ENCODE data around the gene IKZF2. TPM values are rescaled to one million over a fixed set of nuclear protein-coding genes. Genes with fewer than 3 reads are reported as not detected.

The IKZF2 gene
- polyA plus RNA-seq (7.1 to 12.3 TPM (median 8.2 TPM) in 3 replicates), polyA minus RNA-seq (12.6 to 57.2 TPM (median 43.7 TPM) in 3 replicates)
- 1.3 TPM for polyA plus RNA-seq (2011; ENCODE audit: low read depth)
- 2.3 and 5.5 TPM in 2 replicates for polyA plus RNA-seq (2011; cell fraction: cytosol; rRNA removed)
- 13.3 and 14.6 TPM in 2 replicates for polyA plus RNA-seq (2011; cell fraction: nucleus; rRNA removed)
- polyA plus RNA-seq (2012; ENCODE audit: low replicate concordance): 3.6 and 4.3 TPM in 2 replicates
- polyA minus RNA-seq (2011; cell fraction: cytosol; rRNA and poly(A)+ RNA removed): 12.3 TPM
- polyA minus RNA-seq (2011; cell fraction: nucleus; rRNA and poly(A)+ RNA removed): 33.8 and 72.4 TPM in 2 replicates

GRCh38 chr2:213151437-213152064 lies at the start of gene IKZF2:
TSS of gene IKZF2 (minus strand) at chr2:213151612. CDS start at chr2:213148629, 2,983 bp downstream.
- H3K4me2 ChIP-seq (ENCODE audit: control insufficient read depth, extremely low read depth, insufficient read depth, low read depth, low read length): peak within 1 kb of the TSS; percentile 95
- H2AFZ ChIP-seq (ENCODE audit: control insufficient read depth, low read length): peak within 1 kb of the TSS; percentile 99
- H3K27ac ChIP-seq (ENCODE audit: control insufficient read depth, insufficient read depth, low read length): peak within 1 kb of the TSS; percentile 94
- peaks cover 3% of the 10 kb centered on the region for H3K79me2 ChIP-seq (ENCODE audit: control insufficient read depth, insufficient read depth, low read length)
- no peaks in the 10 kb centered on the region for H3K27me3 ChIP-seq (ENCODE audit: control insufficient read depth, extremely low read depth, insufficient read depth, low read length)
- H4K20me1 ChIP-seq (ENCODE audit: control insufficient read depth, extremely low read depth, insufficient read depth, low read length): no peaks in the 10 kb centered on the region
- no peaks in the 10 kb centered on the region for H3K9me3 ChIP-seq (ENCODE audit: control insufficient read depth, low read depth, low read length)
- peak within 1 kb of the TSS; percentile 89 for H3K9ac ChIP-seq (ENCODE audit: control insufficient read depth, extremely low read depth, insufficient read depth, low read length)
- TF ChIP-seq EZH2 (IDR thresholded peaks at IDR 0.05; ENCODE audit: low read length) (no peak), CTCF (optimal IDR thresholded peaks at IDR 0.05 in 1 of 3, IDR thresholded peaks at IDR 0.05 in 1 of 3, conservative IDR thresholded peaks at IDR 0.05 in 1 of 3; ENCODE audit: extremely low read depth in 1 of 3, insufficient read depth in 2 of 3, low read length in 3 of 3) (no peak)
- peak; percentile 72 for FAIRE-seq
- peak within 1 kb of the TSS; percentile 85 to 97 (median 95) for H3K4me3 ChIP-seq (ENCODE audit: control insufficient read depth in 2 of 3, extremely low read depth in 1 of 3, insufficient read depth in 2 of 3, low read depth in 1 of 3, low read length in 3 of 3)
- H3K4me1 ChIP-seq (ENCODE audit: control insufficient read depth, extremely low read depth, insufficient read depth, low read length): peaks cover 14% of the 10 kb centered on the region
- dilution Hi-C loops (cut with MboI; ENCODE audit: extremely low pct_ligation_motif_present, low sequenced_read_pairs): no loop called here
- no peaks in the 10 kb centered on the region for H3K36me3 ChIP-seq (ENCODE audit: control insufficient read depth in 2 of 2, extremely low read depth in 1 of 2, insufficient read depth in 2 of 2, low read length in 2 of 2)
- no peaks in the 10 kb centered on the region for H3K9me1 ChIP-seq (ENCODE audit: control insufficient read depth, extremely low read depth, insufficient read depth, low read length)
- DNase-seq (ENCODE audit: low read depth, low spot score): no peak

- Histone ChIP-seq H3K36me3 (ENCODE audit: control insufficient read depth in 2 of 2, extremely low read depth in 1 of 2, insufficient read depth in 2 of 2, low read length in 2 of 2) (no peaks in the 10 kb centered on the region), H4K20me1 (ENCODE audit: control insufficient read depth, extremely low read depth, insufficient read depth, low read length) (no peaks in the 10 kb centered on the region), H3K27ac (ENCODE audit: control insufficient read depth, insufficient read depth, low read length) (no peak overlapping the region), H3K79me2 (ENCODE audit: control insufficient read depth, insufficient read depth, low read length) (no peaks in the 10 kb centered on the region), H3K4me3 (ENCODE audit: control insufficient read depth in 2 of 3, extremely low read depth in 1 of 3, insufficient read depth in 2 of 3, low read depth in 1 of 3, low read length in 3 of 3) (no peak overlapping the region), H3K9me3 (ENCODE audit: control insufficient read depth, low read depth, low read length) (no peaks in the 10 kb centered on the region), H3K9ac (ENCODE audit: control insufficient read depth, extremely low read depth, insufficient read depth, low read length) (no peak overlapping the region), H3K9me1 (ENCODE audit: control insufficient read depth, extremely low read depth, insufficient read depth, low read length) (no peaks in the 10 kb centered on the region), H3K27me3 (ENCODE audit: control insufficient read depth, extremely low read depth, insufficient read depth, low read length) (no peaks in the 10 kb centered on the region), H2AFZ (ENCODE audit: control insufficient read depth, low read length) (no peak overlapping the region), H3K4me1 (ENCODE audit: control insufficient read depth, extremely low read depth, insufficient read depth, low read length) (no peaks in the 10 kb centered on the region), H3K4me2 (ENCODE audit: control insufficient read depth, extremely low read depth, insufficient read depth, low read depth, low read length) (no peak overlapping the region)
- dilution Hi-C loops (cut with MboI; ENCODE audit: extremely low pct_ligation_motif_present, low sequenced_read_pairs): no loop called here
- no peak for FAIRE-seq
- TF ChIP-seq EZH2 (IDR thresholded peaks at IDR 0.05; ENCODE audit: low read length) (no peak), CTCF (optimal IDR thresholded peaks at IDR 0.05 in 1 of 3, IDR thresholded peaks at IDR 0.05 in 1 of 3, conservative IDR thresholded peaks at IDR 0.05 in 1 of 3; ENCODE audit: extremely low read depth in 1 of 3, insufficient read depth in 2 of 3, low read length in 3 of 3) (no peak)
- no peak for DNase-seq (ENCODE audit: low read depth, low spot score)
Measured at GRCh38 chr2:213199871-213200270, 48.5 kb upstream of the IKZF2 start.

Data from keratinocyte (primary cell).